H9 (cell line): ENCODE data around the gene CHTOP. TPM values are rescaled to one million over a fixed set of nuclear protein-coding genes. Genes with fewer than 3 reads are reported as not detected.

Experiments used
- DNase-seq: peaks from one replicate; pipeline ENCODE4 v3.0.0-alpha.2; 2017
- H2AFZ ChIP-seq: one replicate; pipeline ENCODE4 v1.6.1; 2013; ENCODE audit warnings: mild to moderate bottlenecking, low read length, control low read depth, moderate library complexity
- H2AK5ac ChIP-seq: 2 replicates; pipeline ENCODE4 v1.6.1; 2013; ENCODE audit warnings: low read length, control low read depth, mixed read lengths; ENCODE audit not compliant: insufficient read length
- H2BK120ac ChIP-seq: one replicate; pipeline ENCODE4 v1.6.1; 2013; ENCODE audit warnings: low read depth, mild to moderate bottlenecking, low read length, control low read depth, inconsistent platforms; ENCODE audit not compliant: poor library complexity, severe bottlenecking
- H2BK12ac ChIP-seq: 2 replicates; pipeline ENCODE4 v1.6.1; 2013; ENCODE audit warnings: low read length, control low read depth, mixed read lengths, low read depth; ENCODE audit not compliant: insufficient read length
- H2BK15ac ChIP-seq: 2 replicates; pipeline ENCODE4 v1.6.1; 2013; ENCODE audit warnings: low read depth, low read length, control low read depth
- H2BK20ac ChIP-seq: one replicate; pipeline ENCODE4 v1.6.1; 2013; ENCODE audit warnings: low read depth, mild to moderate bottlenecking, low read length, control low read depth, inconsistent platforms; ENCODE audit not compliant: poor library complexity, severe bottlenecking
- H2BK5ac ChIP-seq: 2 replicates; pipeline ENCODE4 v1.6.1; 2013; ENCODE audit warnings: low read length, control low read depth, mixed read lengths; ENCODE audit not compliant: insufficient read length
- H3K14ac ChIP-seq: 2 replicates; pipeline ENCODE4 v1.6.1; 2013; ENCODE audit warnings: low read length, control low read depth; ENCODE audit not compliant: insufficient read depth
- H3K18ac ChIP-seq: 2 replicates; pipeline ENCODE4 v1.6.1; 2013; ENCODE audit warnings: low read depth, mild to moderate bottlenecking, mixed read lengths, low read length, control low read depth; ENCODE audit not compliant: insufficient read length
- H3K23ac ChIP-seq: 2 replicates; pipeline ENCODE4 v1.6.1; 2013; ENCODE audit warnings: low read length, control low read depth, mixed read lengths, low read depth; ENCODE audit not compliant: insufficient read length
- H3K23me2 ChIP-seq: 2 replicates; pipeline ENCODE4 v1.6.1; 2013; ENCODE audit warnings: low read depth, mild to moderate bottlenecking, mixed read lengths, low read length, control low read depth; ENCODE audit not compliant: insufficient read length, poor library complexity, severe bottlenecking
- H3K27ac ChIP-seq: 2 replicates; pipeline ENCODE4 v1.5.1; 2013; ENCODE audit warnings: low read length, control low read depth, mixed read lengths, low read depth; ENCODE audit not compliant: insufficient read length
- H3K27me3 ChIP-seq: 2 replicates; pipeline ENCODE4 v1.6.1; 2013; ENCODE audit warnings: low read length, control low read depth, inconsistent platforms; ENCODE audit not compliant: insufficient read depth
- H3K4ac ChIP-seq: 2 replicates; pipeline ENCODE4 v1.6.1; 2013; ENCODE audit warnings: low read depth, mild to moderate bottlenecking, control low read depth, inconsistent platforms, low read length, moderate library complexity
- H3K4me1 ChIP-seq: 2 replicates; pipeline ENCODE4 v1.6.1; 2013; ENCODE audit warnings: low read length, control low read depth, inconsistent platforms; ENCODE audit not compliant: insufficient read depth
- H3K4me2 ChIP-seq: 2 replicates; pipeline ENCODE4 v1.6.1; 2013; ENCODE audit warnings: low read length, control low read depth, mixed read lengths; ENCODE audit not compliant: insufficient read length, insufficient read depth
- H3K56ac ChIP-seq: 2 replicates; pipeline ENCODE4 v1.6.1; 2013; ENCODE audit warnings: low read depth, mild to moderate bottlenecking, mixed read lengths, low read length, control low read depth; ENCODE audit not compliant: insufficient read length
- H3K79me1 ChIP-seq: 2 replicates; pipeline ENCODE4 v1.6.1; 2013; ENCODE audit warnings: low read depth, mild to moderate bottlenecking, moderate library complexity, low read length, control low read depth, inconsistent platforms; ENCODE audit not compliant: insufficient read depth, poor library complexity, severe bottlenecking
- H3K79me2 ChIP-seq: 2 replicates; pipeline ENCODE4 v1.6.1; 2013; ENCODE audit warnings: low read length, control low read depth, inconsistent platforms; ENCODE audit not compliant: insufficient read depth
- H3K9ac ChIP-seq: 2 replicates; pipeline ENCODE4 v1.6.1; 2013; ENCODE audit warnings: low read length, control low read depth, mixed read lengths; ENCODE audit not compliant: insufficient read length; ENCODE audit errors: extremely low read depth
- H3K9me3 ChIP-seq: one replicate; pipeline ENCODE4 v1.6.1; 2013; ENCODE audit warnings: low read depth, low read length, inconsistent platforms; ENCODE audit not compliant: control insufficient read depth
- H3T11ph ChIP-seq: one replicate; pipeline ENCODE4 v1.6.1; 2013; ENCODE audit warnings: mild to moderate bottlenecking, low read length, control low read depth, inconsistent platforms
- H4K20me1 ChIP-seq: one replicate; pipeline ENCODE4 v1.6.1; 2013; ENCODE audit not compliant: control insufficient read depth, insufficient read length, insufficient read depth
- H4K5ac ChIP-seq: 2 replicates; pipeline ENCODE4 v1.6.1; 2013; ENCODE audit warnings: low read depth, mild to moderate bottlenecking, mixed read lengths, low read length, control low read depth; ENCODE audit not compliant: insufficient read length
- H4K8ac ChIP-seq: replicated peaks from 2 replicates; pipeline ENCODE4 v1.6.1; 2013; ENCODE audit warnings: low read length, control low read depth, mixed read lengths, low read depth; ENCODE audit not compliant: insufficient read length
- H4K91ac ChIP-seq: 2 replicates; pipeline ENCODE4 v1.6.1; 2013; ENCODE audit warnings: low read depth, mild to moderate bottlenecking, moderate library complexity, mixed read lengths, low read length, control low read depth; ENCODE audit not compliant: insufficient read length
- H3K27ac Mint-ChIP-seq, 3 experiments: 2 replicates in 2 of 3; 3 replicates in 1 of 3; pipeline ENCODE4 v1.8.0; 2020 to 2021; ENCODE audit warnings: mixed read lengths in 3 of 3, mild to moderate bottlenecking in 1 of 3, moderate library complexity in 1 of 3
- H3K27me3 Mint-ChIP-seq: 2 replicates; pipeline ENCODE4 v1.8.0; 2021; ENCODE audit warnings: low read depth, mild to moderate bottlenecking, moderate library complexity, mixed read lengths
- H3K36me3 Mint-ChIP-seq, 3 experiments: 2 replicates in 2 of 3; 3 replicates in 1 of 3; pipeline ENCODE4 v1.8.0; 2020 to 2021; ENCODE audit warnings: low read depth in 3 of 3, mixed read lengths in 3 of 3; ENCODE audit not compliant: insufficient read depth in 1 of 3
- H3K4me1 Mint-ChIP-seq, 2 experiments: 2 replicates each; pipeline ENCODE4 v1.8.0; 2020; ENCODE audit warnings: mixed read lengths in 2 of 2
- H3K4me3 Mint-ChIP-seq, 2 experiments: 2 replicates in 1 of 2; 3 replicates in 1 of 2; pipeline ENCODE4 v1.8.0; 2020 to 2021; ENCODE audit warnings: mild to moderate bottlenecking in 2 of 2, mixed read lengths in 2 of 2, moderate library complexity in 1 of 2
- H3K9me3 Mint-ChIP-seq, 2 experiments: 2 replicates in 1 of 2; 3 replicates in 1 of 2; pipeline ENCODE4 v1.8.0; 2020; ENCODE audit warnings: mild to moderate bottlenecking in 2 of 2, mixed read lengths in 2 of 2, moderate library complexity in 1 of 2
- WGBS: extraction: QIAGEN DNeasy Blood & Tissue Kit; methylation state at CpG from one replicate; pipeline ENCODE4 v1.1.7; 2013; ENCODE audit warnings: missing lambda C conversion rate, low lambda C conversion rate, mixed read lengths; ENCODE audit not compliant: insufficient read length; ENCODE audit errors: extremely low coverage; 5-methylcytosine and 5-hydroxymethylcytosine counted together
- total RNA-seq: library from RNA; stranded (reverse); gene quantifications from 2 replicates; pipeline ENCODE4 v1.2.1, GENCODE V29; 2021
- TF ChIP-seq, protein P1 (sequence below): fragments of 200-600 bp; sonication (generic); conservative IDR thresholded peaks from 3 replicates; pipeline ENCODE4 v1.8.0; 2021; ENCODE audit warnings: antibody characterized with exemption, mild to moderate bottlenecking

Gene CHTOP
- total RNA-seq, 1 experiment from 2014 or later: 126 TPM

DNA sequence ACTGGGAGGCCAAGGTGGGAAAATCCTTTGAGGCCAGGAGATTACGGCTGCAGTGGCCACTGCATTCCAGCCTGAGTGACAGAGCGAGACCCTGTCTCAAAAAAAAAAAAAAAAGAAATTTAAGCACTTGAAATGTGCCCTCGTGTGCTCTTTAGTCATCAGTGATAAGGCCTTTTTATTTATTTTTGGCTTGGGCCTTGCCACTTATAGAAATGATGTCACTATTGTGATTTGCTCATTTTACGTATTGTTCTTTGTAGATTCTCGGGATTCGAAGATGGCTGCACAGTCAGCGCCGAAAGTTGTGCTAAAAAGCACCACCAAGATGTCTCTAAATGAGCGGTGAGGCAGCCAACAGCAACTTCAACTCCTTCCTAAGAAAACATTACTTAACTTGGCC is 2.4 kb downstream of the CHTOP start:
- Histone ChIP-seq H3K23me2 (peaks cover 12% of the 10 kb centered on the region), H3K4ac (no peak overlapping the region), H3K4me2 (no peak overlapping the region), H2BK15ac (no peak overlapping the region), H2BK5ac (no peak overlapping the region), H2AFZ (no peak overlapping the region), H3K4me1 (no peaks in the 10 kb centered on the region), H3K14ac (no peak overlapping the region), H4K5ac (no peak overlapping the region), H3K9me3 (no peaks in the 10 kb centered on the region), H3K27me3 (no peaks in the 10 kb centered on the region), H3K56ac (no peak overlapping the region), H2AK5ac (no peak overlapping the region), H4K91ac (no peak overlapping the region), H2BK12ac (no peak overlapping the region), H3K23ac (no peak overlapping the region), H3T11ph (no peak overlapping the region), H3K9ac (no peak overlapping the region), H3K79me1 (no peaks in the 10 kb centered on the region), H2BK20ac (no peak overlapping the region), H4K8ac (no peak overlapping the region), H3K18ac (no peak overlapping the region), H2BK120ac (no peak overlapping the region), H3K27ac (no peak overlapping the region), H4K20me1 (no peaks in the 10 kb centered on the region), H3K79me2 (peaks cover 4% of the 10 kb centered on the region; the same call in 1 of the 2 replicates)
- H3K27ac Mint-ChIP-seq: no peak overlapping the region; a peak in 1 of 7 replicates
- TF ChIP-seq, protein P1, sequence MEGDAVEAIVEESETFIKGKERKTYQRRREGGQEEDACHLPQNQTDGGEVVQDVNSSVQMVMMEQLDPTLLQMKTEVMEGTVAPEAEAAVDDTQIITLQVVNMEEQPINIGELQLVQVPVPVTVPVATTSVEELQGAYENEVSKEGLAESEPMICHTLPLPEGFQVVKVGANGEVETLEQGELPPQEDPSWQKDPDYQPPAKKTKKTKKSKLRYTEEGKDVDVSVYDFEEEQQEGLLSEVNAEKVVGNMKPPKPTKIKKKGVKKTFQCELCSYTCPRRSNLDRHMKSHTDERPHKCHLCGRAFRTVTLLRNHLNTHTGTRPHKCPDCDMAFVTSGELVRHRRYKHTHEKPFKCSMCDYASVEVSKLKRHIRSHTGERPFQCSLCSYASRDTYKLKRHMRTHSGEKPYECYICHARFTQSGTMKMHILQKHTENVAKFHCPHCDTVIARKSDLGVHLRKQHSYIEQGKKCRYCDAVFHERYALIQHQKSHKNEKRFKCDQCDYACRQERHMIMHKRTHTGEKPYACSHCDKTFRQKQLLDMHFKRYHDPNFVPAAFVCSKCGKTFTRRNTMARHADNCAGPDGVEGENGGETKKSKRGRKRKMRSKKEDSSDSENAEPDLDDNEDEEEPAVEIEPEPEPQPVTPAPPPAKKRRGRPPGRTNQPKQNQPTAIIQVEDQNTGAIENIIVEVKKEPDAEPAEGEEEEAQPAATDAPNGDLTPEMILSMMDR: no peak
- peak overlapping the region; percentile 75 to 99; a peak in 3 of 5 replicates for H3K4me3 Mint-ChIP-seq
- H3K9me3 Mint-ChIP-seq: peaks cover 0 to 3% of the 10 kb centered on the region in 2 experiments; a peak in 1 of 5 replicates
- peaks cover 43 to 71% (median 59%) of the 10 kb centered on the region in 3 experiments for H3K36me3 Mint-ChIP-seq
- H3K27me3 Mint-ChIP-seq: no peaks in the 10 kb centered on the region
- H3K4me1 Mint-ChIP-seq: peaks cover 13 to 16% of the 10 kb centered on the region in 2 experiments
- no CpG with 5 or more reads among the region's 9 CpGs for WGBS
- no peak for DNase-seq
